H1 (cell line): ENCODE measurements around the gene NPHP4. TPM values are rescaled to one million over a fixed set of nuclear protein-coding genes. Genes with fewer than 3 reads are reported as not detected.

Experiments used
- BCL11A ChIP-seq, 2 experiments: IDR thresholded peaks; one replicate each; pipeline ENCODE4 v1.6.1; 2011; ENCODE audit warnings: low read depth in 2 of 2, low read length in 2 of 2, mild to moderate bottlenecking in 2 of 2
- CHD7 ChIP-seq: fragments of 300-600 bp; sonication (generic); IDR thresholded peaks from 2 replicates; pipeline ENCODE4 v1.7.1; 2012; ENCODE audit warnings: low read length, moderate library complexity, mild to moderate bottlenecking, inconsistent platforms; ENCODE audit not compliant: insufficient replicate concordance
- FOSL1 ChIP-seq: IDR thresholded peaks from 2 replicates; pipeline ENCODE4 v1.6.1; 2011; ENCODE audit warnings: mild to moderate bottlenecking, low read depth, low read length, moderate library complexity; ENCODE audit not compliant: insufficient read depth
- PHF8 ChIP-seq: fragments of 200-600 bp; sonication (generic); conservative IDR thresholded peaks from 2 replicates; pipeline ENCODE4 v1.7.1; 2012; ENCODE audit warnings: low read depth, mild to moderate bottlenecking, inconsistent platforms, low read length, moderate library complexity
- RXRA ChIP-seq: IDR thresholded peaks from 2 replicates; pipeline ENCODE4 v1.6.1; 2011; ENCODE audit warnings: low read depth, mild to moderate bottlenecking, low read length, moderate library complexity; ENCODE audit not compliant: insufficient read depth
- polyA plus RNA-seq, 7 experiments: library from polyadenylated mRNA; depleted of rRNA in 3 of 7; stranded (reverse) in 5 of 7; unstranded in 2 of 7; fragments of >200 nt in 5 of 7; fragments of 200-250 nt in 2 of 7; gene quantifications; 1 replicate in 5 of 7; 2 replicates in 1 of 7; 4 replicates in 1 of 7; pipeline versions ENCODE4 v1.2.1 to v1.2.3, GENCODE V29; 2011 to 2013; ENCODE audit warnings: missing spikeins in 2 of 7, mixed read lengths in 2 of 7
- total RNA-seq: library from RNA; stranded (reverse); fragmentation: NEBNext Ultra II Directional; extraction: Animal tissue kit (Norgen Biotek cat#: 25700); gene quantifications from 2 replicates; pipeline ENCODE4 v1.2.1, GENCODE V29; 2021

The NPHP4 gene
- total and polyA plus RNA-seq, 2 of the 8 experiments (the other 6 are each of a cell fraction or from before 2014, with no cell fraction given) = 5.8 to 14.0 TPM

GRCh38 chr1:5850503-5850902 is 141.7 kb downstream of the NPHP4 start (continued):
- TF ChIP-seq BCL11A (IDR thresholded peaks at IDR 0.05; ENCODE audit: low read depth in 2 of 2, low read length in 2 of 2) (no peak), FOSL1 (no peak), CHD7 (no peak), RXRA (no peak), PHF8 (no peak)
